ENCODE measurements around the gene PHEX.

PHEX gene

GRCh38 chrX:22109442-22109841, 77.3 kb downstream of the PHEX start:
- TF ChIP-seq, protein P1, sequence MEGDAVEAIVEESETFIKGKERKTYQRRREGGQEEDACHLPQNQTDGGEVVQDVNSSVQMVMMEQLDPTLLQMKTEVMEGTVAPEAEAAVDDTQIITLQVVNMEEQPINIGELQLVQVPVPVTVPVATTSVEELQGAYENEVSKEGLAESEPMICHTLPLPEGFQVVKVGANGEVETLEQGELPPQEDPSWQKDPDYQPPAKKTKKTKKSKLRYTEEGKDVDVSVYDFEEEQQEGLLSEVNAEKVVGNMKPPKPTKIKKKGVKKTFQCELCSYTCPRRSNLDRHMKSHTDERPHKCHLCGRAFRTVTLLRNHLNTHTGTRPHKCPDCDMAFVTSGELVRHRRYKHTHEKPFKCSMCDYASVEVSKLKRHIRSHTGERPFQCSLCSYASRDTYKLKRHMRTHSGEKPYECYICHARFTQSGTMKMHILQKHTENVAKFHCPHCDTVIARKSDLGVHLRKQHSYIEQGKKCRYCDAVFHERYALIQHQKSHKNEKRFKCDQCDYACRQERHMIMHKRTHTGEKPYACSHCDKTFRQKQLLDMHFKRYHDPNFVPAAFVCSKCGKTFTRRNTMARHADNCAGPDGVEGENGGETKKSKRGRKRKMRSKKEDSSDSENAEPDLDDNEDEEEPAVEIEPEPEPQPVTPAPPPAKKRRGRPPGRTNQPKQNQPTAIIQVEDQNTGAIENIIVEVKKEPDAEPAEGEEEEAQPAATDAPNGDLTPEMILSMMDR (IDR thresholded peaks at IDR 0.05; ENCODE audit: low read depth, low read length, poor library complexity, severe bottlenecking) = no peak
- TF ChIP-seq EZH2phosphoT487 (IDR thresholded peaks at IDR 0.05; ENCODE audit: borderline replicate concordance, low read length) = no peak

DNA sequence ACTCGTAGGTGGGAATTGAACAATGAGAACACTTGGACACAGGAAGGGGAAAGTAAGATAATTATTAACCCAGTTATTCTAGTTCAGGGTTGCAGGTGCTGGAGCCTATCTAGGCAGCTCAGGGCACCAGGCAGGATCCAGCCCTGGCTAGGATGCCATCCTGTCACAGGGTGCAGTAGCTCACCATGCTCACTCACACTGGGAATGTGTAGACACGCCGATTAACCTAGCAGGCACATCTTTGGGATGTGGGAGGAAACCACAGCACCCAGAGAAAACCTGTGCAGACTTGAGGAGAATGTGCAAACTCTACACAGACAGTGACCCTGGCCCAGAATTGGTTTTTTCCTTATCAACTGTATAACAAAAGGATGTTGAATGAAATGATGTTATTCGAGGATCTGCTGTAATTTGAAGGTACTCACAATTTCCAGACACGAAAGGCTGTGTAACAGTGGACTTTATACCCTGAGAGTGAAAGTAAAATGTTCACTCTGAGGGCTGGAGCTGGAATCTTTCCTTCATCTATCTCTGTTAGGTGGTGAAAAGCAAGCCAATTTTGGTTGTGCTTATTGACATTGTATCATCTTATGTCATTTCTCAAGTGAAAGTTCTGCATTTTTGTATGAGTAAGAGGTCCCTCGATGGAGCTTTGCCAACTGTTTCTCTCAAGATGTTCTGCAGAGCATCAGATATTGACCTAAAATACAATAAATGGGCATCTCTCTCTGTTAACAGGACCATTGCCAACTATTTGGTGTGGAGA, 78.8 kb downstream of the PHEX start:
- no peaks in the 10 kb centered on the region for H3K27me3 ChIP-seq (ENCODE audit: control insufficient read depth, low read length)
- no peaks in the 10 kb centered on the region for H3K9me2 ChIP-seq (replicated peaks; ENCODE audit: control insufficient read depth, low read length)
- no peaks in the 10 kb centered on the region for H4K20me1 ChIP-seq (ENCODE audit: control insufficient read depth, insufficient read depth, low read depth, low read length)
- H3K79me2 ChIP-seq (ENCODE audit: control insufficient read depth, low read length) = no peaks in the 10 kb centered on the region
- TF ChIP-seq, protein P1 (IDR thresholded peaks at IDR 0.05; ENCODE audit: low read depth, low read length, poor library complexity, severe bottlenecking) = no peak
- TF ChIP-seq EZH2phosphoT487 (IDR thresholded peaks at IDR 0.05; ENCODE audit: borderline replicate concordance, low read length) = no peak
- no peak overlapping the region for H3K4me3 ChIP-seq (ENCODE audit: low read length)
- no peak overlapping the region for H3K27ac ChIP-seq (ENCODE audit: low read depth, low read length)
- no peaks in the 10 kb centered on the region for H3K9me3 ChIP-seq (ENCODE audit: control insufficient read depth, insufficient read depth, low read length)
- no peaks in the 10 kb centered on the region for H3F3A ChIP-seq (ENCODE audit: control insufficient read depth, insufficient read depth)
- no peaks in the 10 kb centered on the region for H3K4me1 ChIP-seq (ENCODE audit: control insufficient read depth, low read length)
- no peak overlapping the region for H3K4me2 ChIP-seq (ENCODE audit: low read length)
- no peaks in the 10 kb centered on the region for H3K36me3 ChIP-seq (ENCODE audit: control insufficient read depth, low read length)

More at GRCh38 chrX:22109442-22109841, 77.3 kb downstream of the PHEX start:
- Histone ChIP-seq H3K27ac (ENCODE audit: low read depth, low read length) (no peak overlapping the region), H3K9me2 (replicated peaks; ENCODE audit: control insufficient read depth, low read length) (no peaks in the 10 kb centered on the region), H3K27me3 (ENCODE audit: control insufficient read depth, low read length) (no peaks in the 10 kb centered on the region), H4K20me1 (ENCODE audit: control insufficient read depth, insufficient read depth, low read depth, low read length) (no peaks in the 10 kb centered on the region), H3K4me1 (ENCODE audit: control insufficient read depth, low read length) (no peaks in the 10 kb centered on the region), H3K79me2 (ENCODE audit: control insufficient read depth, low read length) (no peaks in the 10 kb centered on the region), H3K4me3 (ENCODE audit: low read length) (no peak overlapping the region), H3F3A (ENCODE audit: control insufficient read depth, insufficient read depth) (no peaks in the 10 kb centered on the region), H3K4me2 (ENCODE audit: low read length) (no peak overlapping the region), H3K36me3 (ENCODE audit: control insufficient read depth, low read length) (no peaks in the 10 kb centered on the region), H3K9me3 (ENCODE audit: control insufficient read depth, insufficient read depth, low read length) (no peaks in the 10 kb centered on the region)

- no peaks in the 10 kb centered on the region for H4K20me1 ChIP-seq (ENCODE audit: control insufficient read depth, insufficient read depth, low read depth, low read length)
- no peaks in the 10 kb centered on the region for H3K36me3 ChIP-seq (ENCODE audit: control insufficient read depth, low read length)
- H3K27ac ChIP-seq (ENCODE audit: low read depth, low read length) = no peak overlapping the region
- H3K4me2 ChIP-seq (ENCODE audit: low read length) = no peak overlapping the region
- no peaks in the 10 kb centered on the region for H3F3A ChIP-seq (ENCODE audit: control insufficient read depth, insufficient read depth)
- no peaks in the 10 kb centered on the region for H3K9me3 ChIP-seq (ENCODE audit: control insufficient read depth, insufficient read depth, low read length)
- no peaks in the 10 kb centered on the region for H3K9me2 ChIP-seq (replicated peaks; ENCODE audit: control insufficient read depth, low read length)
- H3K27me3 ChIP-seq (ENCODE audit: control insufficient read depth, low read length) = no peaks in the 10 kb centered on the region
- no peaks in the 10 kb centered on the region for H3K4me1 ChIP-seq (ENCODE audit: control insufficient read depth, low read length)
- H3K4me3 ChIP-seq (ENCODE audit: low read length) = no peak overlapping the region
- H3K79me2 ChIP-seq (ENCODE audit: control insufficient read depth, low read length) = no peaks in the 10 kb centered on the region
- TF ChIP-seq, protein P1 (IDR thresholded peaks at IDR 0.05; ENCODE audit: low read depth, low read length, poor library complexity, severe bottlenecking) = no peak
- no peak for TF ChIP-seq EZH2phosphoT487 (IDR thresholded peaks at IDR 0.05; ENCODE audit: borderline replicate concordance, low read length)
Observed at GRCh38 chrX:22116605-22117546, 84.8 kb downstream of the PHEX start.
